Cardiac fibroblast (primary cell): Measurements from ENCODE around the gene CBLC.

ENCODE experiments used
- DNase-seq, 2 donors: peaks; one replicate each; pipeline versions ENCODE4 v3.0.0 to v3.0.0-alpha.2; 2010; ENCODE audit warnings: low read depth in 2 of 2
- H3K4me3 ChIP-seq, 2 donors: replicated peaks in 1 of 2; 1 replicate in 1 of 2; 2 replicates in 1 of 2; pipeline ENCODE4 v1.5.1; 2011; ENCODE audit warnings: low read depth in 2 of 2, low read length in 2 of 2, mild to moderate bottlenecking in 2 of 2, moderate library complexity in 1 of 2
- TF ChIP-seq, protein P1 (sequence below): IDR thresholded peaks from one replicate; pipeline ENCODE4 v1.5.1; 2011; ENCODE audit warnings: low read depth, mild to moderate bottlenecking, low read length, inconsistent platforms

Gene CBLC

DNA sequence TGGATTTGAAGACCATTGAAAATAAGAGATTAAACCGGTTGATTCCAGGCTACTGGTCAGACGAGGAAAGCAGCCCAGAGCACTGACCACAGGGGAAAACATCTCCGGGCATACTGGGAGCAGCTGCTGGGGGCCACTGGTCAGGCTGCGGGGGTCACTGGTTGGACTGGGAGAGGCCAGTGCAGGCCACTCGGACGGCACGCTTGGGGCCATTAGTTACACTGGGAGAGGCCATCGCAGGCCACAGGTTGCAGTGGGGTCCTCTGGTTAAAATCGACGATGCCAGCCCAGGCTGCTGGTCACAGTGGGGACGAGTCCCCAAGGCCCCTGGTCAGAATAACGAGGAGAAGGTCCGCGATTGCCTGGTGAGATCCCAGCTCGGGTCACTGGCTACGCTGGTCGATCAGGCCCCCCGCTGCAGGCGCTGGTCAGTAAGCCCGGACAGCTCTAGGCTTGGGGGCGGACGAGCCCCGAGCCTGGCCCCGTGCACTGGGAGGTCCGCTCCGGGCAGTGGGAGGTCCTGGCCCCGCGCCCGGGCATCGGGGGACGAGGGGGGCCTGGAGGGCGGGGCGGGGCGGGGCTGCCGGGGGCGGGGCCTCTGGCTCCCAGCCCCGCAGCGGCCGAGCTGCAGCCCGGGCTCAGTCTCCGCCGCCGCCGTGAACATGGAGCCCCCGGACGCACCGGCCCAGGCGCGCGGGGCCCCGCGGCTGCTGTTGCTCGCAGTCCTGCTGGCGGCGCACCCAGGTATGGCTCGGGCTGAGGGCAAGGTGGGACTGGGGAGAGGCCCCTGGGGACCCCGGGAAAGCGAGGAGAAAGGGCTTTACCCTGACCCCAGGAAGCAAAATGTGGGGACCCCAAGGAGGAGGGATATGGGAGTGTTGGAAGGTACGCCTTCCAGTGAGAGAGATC, 31.0 kb downstream of the CBLC start, which contains the start of gene BCAM:
TSS of gene BCAM (plus strand) at position 641 of the 909 bp plus-strand sequence. CDS start at position 663, 22 bp downstream.
- H3K4me3 ChIP-seq: peak within 1 kb of the TSS; percentile 56 to 58
- TF ChIP-seq, protein P1, sequence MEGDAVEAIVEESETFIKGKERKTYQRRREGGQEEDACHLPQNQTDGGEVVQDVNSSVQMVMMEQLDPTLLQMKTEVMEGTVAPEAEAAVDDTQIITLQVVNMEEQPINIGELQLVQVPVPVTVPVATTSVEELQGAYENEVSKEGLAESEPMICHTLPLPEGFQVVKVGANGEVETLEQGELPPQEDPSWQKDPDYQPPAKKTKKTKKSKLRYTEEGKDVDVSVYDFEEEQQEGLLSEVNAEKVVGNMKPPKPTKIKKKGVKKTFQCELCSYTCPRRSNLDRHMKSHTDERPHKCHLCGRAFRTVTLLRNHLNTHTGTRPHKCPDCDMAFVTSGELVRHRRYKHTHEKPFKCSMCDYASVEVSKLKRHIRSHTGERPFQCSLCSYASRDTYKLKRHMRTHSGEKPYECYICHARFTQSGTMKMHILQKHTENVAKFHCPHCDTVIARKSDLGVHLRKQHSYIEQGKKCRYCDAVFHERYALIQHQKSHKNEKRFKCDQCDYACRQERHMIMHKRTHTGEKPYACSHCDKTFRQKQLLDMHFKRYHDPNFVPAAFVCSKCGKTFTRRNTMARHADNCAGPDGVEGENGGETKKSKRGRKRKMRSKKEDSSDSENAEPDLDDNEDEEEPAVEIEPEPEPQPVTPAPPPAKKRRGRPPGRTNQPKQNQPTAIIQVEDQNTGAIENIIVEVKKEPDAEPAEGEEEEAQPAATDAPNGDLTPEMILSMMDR: no peak
- peak; percentile 33 to 85 for DNase-seq

DNA sequence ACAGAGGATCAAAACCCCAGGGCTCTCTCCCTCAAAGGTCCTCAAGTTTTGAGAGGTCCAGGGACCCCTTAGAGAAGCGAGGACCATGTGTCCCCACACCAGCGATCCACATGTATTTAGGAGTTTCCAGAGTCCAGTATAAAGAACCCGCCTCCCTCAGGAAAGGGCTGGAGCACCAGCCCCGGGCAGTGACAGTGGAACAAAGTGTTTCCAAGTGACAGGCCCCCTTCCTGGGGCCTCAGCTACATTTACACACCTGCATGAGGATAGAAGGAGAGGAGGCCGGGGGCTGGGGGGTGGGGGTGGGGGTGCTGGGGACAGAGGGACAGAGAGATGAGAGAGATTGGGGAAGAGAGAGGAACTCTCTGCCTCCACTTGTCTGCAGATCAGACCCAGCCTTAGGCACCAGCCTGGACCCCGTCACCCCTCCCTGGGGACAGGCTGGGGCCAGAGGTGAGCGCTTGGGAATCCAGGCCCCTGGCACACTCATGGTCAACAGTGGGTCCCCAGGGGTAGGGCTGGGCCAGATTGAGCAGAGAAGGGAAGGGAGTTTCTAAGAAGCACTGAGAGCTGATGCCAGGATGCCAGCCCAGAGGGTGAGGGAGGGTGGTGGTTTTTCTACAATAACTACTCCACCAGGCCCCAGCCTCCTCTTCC, 32.0 kb downstream of the CBLC start:
- DNase-seq: no peak
- H3K4me3 ChIP-seq: peak overlapping the region in 1 of 2 donors; percentile 58
- TF ChIP-seq, protein P1: no peak

DNA sequence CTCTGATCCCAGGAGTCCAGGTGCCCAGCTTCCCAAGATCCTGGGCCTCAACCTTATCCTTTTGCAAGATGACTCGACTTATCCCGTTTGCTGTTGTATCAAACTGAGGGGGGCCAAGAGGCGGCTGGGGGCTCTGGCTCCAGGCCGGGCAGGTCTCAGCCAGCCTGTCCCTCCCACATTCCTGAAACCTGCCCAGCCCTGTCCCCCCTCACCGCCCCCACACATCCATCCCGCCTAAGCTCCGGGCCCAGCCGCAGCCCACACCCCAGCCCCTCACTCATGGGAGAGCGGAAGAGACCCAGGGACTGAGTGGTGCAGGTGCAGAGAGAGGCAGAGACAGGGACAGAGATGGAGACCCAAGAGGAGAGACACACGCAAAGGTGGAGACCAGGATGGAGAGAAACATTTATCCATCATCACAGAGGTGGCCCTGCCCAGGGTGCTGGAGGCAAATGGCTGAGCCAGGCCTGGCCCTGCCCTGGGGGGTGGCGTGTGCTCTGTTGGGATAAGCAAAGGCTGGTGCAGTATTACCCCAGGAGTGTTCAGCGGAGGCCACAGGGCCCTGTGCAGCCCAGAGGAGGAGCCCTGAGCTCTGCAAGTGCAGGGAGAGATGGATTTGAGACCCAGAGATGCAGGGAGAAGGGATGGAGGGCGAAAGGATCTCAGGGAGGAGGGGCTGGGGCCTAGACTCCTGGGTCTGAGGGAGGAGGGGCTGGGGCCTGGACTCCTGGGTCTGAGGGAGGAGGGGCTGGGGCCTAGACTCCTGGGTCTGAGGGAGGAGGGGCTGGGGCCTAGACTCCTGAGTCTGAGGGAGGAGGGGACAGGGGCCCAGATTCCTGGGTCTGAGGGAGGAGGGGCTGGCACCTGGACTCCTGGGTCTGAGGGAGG, 32.8 kb downstream of the CBLC start:
- TF ChIP-seq, protein P1: no peak
- DNase-seq: no peak
- H3K4me3 ChIP-seq: no peak overlapping the region

DNA sequence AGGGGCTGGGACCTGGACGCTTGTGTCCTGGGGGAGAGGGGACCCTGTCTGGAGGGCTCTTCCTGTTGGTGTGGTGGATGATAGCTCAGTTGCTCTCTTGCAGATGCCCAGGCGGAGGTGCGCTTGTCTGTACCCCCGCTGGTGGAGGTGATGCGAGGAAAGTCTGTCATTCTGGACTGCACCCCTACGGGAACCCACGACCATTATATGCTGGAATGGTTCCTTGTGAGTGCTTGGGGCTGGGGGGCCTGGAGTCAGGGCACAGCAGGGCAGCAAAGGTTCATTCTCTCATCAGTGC, 33.4 kb downstream of the CBLC start:
- TF ChIP-seq, protein P1: no peak
- no peak overlapping the region for H3K4me3 ChIP-seq
- no peak for DNase-seq

DNA sequence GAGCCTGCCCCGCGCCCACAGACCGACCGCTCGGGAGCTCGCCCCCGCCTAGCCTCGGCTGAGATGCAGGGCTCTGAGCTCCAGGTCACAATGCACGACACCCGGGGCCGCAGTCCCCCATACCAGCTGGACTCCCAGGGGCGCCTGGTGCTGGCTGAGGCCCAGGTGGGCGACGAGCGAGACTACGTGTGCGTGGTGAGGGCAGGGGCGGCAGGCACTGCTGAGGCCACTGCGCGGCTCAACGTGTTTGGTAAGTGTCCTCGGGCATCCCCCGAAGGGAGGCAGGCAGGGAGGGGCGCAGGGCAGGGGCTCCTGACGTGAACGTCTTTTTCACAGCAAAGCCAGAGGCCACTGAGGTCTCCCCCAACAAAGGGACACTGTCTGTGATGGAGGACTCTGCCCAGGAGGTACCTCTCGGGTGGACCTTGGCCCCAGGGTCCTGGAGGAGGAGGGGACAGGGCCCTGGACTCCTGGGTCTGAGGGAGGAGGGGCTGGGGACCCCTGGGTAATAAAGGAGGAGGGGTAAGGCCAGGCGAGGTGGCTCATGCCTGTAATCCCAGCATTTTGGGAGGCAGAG, 34.5 kb downstream of the CBLC start:
- TF ChIP-seq, protein P1: no peak
- DNase-seq: no peak

More for the DNA sequence above, 34.5 kb downstream of the CBLC start:
- no peak overlapping the region for H3K4me3 ChIP-seq
